Measurements from ENCODE around the gene ADGRA1.

The ADGRA1 gene

GRCh38 chr10:133114726-133115452 lies 27.2 kb downstream of the ADGRA1 start:
- DNase-seq = no peak

GRCh38 chr10:133115453-133115842 lies 27.7 kb downstream of the ADGRA1 start:
- DNase-seq = no peak

- no peak for DNase-seq
Observed at GRCh38 chr10:133115976-133116375, 28.3 kb downstream of the ADGRA1 start.

GRCh38 chr10:133116455-133116854 lies 28.7 kb downstream of the ADGRA1 start:
- no peak for DNase-seq

GRCh38 chr10:133117036-133117687 lies 29.4 kb downstream of the ADGRA1 start:
- no peak for DNase-seq

GRCh38 chr10:133117688-133118071 lies 30.0 kb downstream of the ADGRA1 start:
- DNase-seq = no peak

GRCh38 chr10:133121479-133121878 lies 33.8 kb downstream of the ADGRA1 start:
- DNase-seq = no peak

- no peak for DNase-seq
Observed at GRCh38 chr10:133122171-133122935, 34.6 kb downstream of the ADGRA1 start.

- no peak for DNase-seq
Observed at GRCh38 chr10:133123050-133123745, 35.5 kb downstream of the ADGRA1 start.

- no peak for DNase-seq
Observed at GRCh38 chr10:133123746-133124356, 36.1 kb downstream of the ADGRA1 start.

GRCh38 chr10:133124357-133125211 lies 36.9 kb downstream of the ADGRA1 start:
- peak; percentile 7 for DNase-seq

- no peak for DNase-seq
Observed at GRCh38 chr10:133125901-133126300, 38.2 kb downstream of the ADGRA1 start.

GRCh38 chr10:133126431-133127290 lies 38.9 kb downstream of the ADGRA1 start:
- no peak for DNase-seq

- DNase-seq = no peak
Observed at GRCh38 chr10:133127291-133128125, 39.8 kb downstream of the ADGRA1 start.

GRCh38 chr10:133128126-133129070 lies 40.7 kb downstream of the ADGRA1 start:
- no peak for DNase-seq

- DNase-seq = no peak
Observed at GRCh38 chr10:133129071-133129858, 41.5 kb downstream of the ADGRA1 start.

- DNase-seq = no peak
Observed at GRCh38 chr10:133129859-133130495, 42.3 kb downstream of the ADGRA1 start.

All from NCI-H2227 treated with DMSO at 0.1 percent for 48 hours (cell line).